ENCODE results near the gene AOPEP. TPM values are rescaled to one million over a fixed set of nuclear protein-coding genes. Genes with fewer than 3 reads are reported as not detected.

The AOPEP gene
- total and polyA plus RNA-seq, 12 donors: 110 to 250 (median 161) TPM

GRCh38 chr9:94941211-94941875 is 214.8 kb downstream of the AOPEP start:
- Histone ChIP-seq H3K9me3 (no peaks in the 10 kb centered on the region), H3K36me3 (no peaks in the 10 kb centered on the region), H3K27me3 (no peaks in the 10 kb centered on the region), H3K4me1 (peaks cover 8 to 52% (median 26%) of the 10 kb centered on the region in 9 donors), H3K27ac (peak overlapping the region in 7 of 10 donors; percentile 22 to 73 (median 34)), H3K4me3 (no peak overlapping the region)
- ATAC-seq: peak in 6 of 8 donors; percentile 22 to 79 (median 38)
- 69 to 70% methylated on average over 3 of the region's 3 CpGs for WGBS, 2 donors
- intact Hi-C loops (cut with DNase I): no loop called here
- TF ChIP-seq CTCF (IDR thresholded peaks at IDR 0.05): no peak
- DNase-seq: no peak

- H3K9me3 ChIP-seq: no peaks in the 10 kb centered on the region
- no peak overlapping the region for H3K4me3 ChIP-seq
- TF ChIP-seq CTCF (IDR thresholded peaks at IDR 0.05): no peak
- 100% methylated on average over 1 of the region's 1 CpG for WGBS, 2 donors
- H3K36me3 ChIP-seq: no peaks in the 10 kb centered on the region
- ATAC-seq (no peak), DNase-seq (no peak)
- peaks cover 5 to 48% (median 33%) of the 10 kb centered on the region in 9 donors for H3K4me1 ChIP-seq
- intact Hi-C loops (cut with DNase I): no loop called here
- H3K27me3 ChIP-seq: no peaks in the 10 kb centered on the region
- H3K27ac ChIP-seq: peak overlapping the region in 4 of 10 donors; percentile 33 to 68 (median 56)
These were observed 218.1 kb downstream of the AOPEP start for GRCh38 chr9:94944626-94945025.

- WGBS, 2 donors: 65 to 66% methylated on average over 14 of the region's 14 CpGs
These were observed 219.0 kb downstream of the AOPEP start for GRCh38 chr9:94945197-94946144.

More at GRCh38 chr9:94945197-94946144, 219.0 kb downstream of the AOPEP start:
- Histone ChIP-seq H3K9me3 (no peaks in the 10 kb centered on the region), H3K4me1 (peaks cover 5 to 55% (median 41%) of the 10 kb centered on the region in 9 donors), H3K27ac (peak overlapping the region in 9 of 10 donors; percentile 3 to 68 (median 48)), H3K27me3 (no peaks in the 10 kb centered on the region), H3K4me3 (no peak overlapping the region), H3K36me3 (no peaks in the 10 kb centered on the region)
- intact Hi-C loops (cut with DNase I): no loop called here
- ATAC-seq (peak; percentile 46 to 92 (median 85)), DNase-seq (peak in 1 of 2 donors; percentile 63)
- no peak for TF ChIP-seq CTCF (IDR thresholded peaks at IDR 0.05)
